ENCODE measurements around the gene SLC34A2. TPM values are rescaled to one million over a fixed set of nuclear protein-coding genes. Genes with fewer than 3 reads are reported as not detected.

The SLC34A2 gene
- total and polyA plus RNA-seq, 10 of the 15 experiments (the other 5 are each of a cell fraction or from before 2014, with no cell fraction given) = 0.08 to 0.59 TPM; not detected in 8

- SMC1A ChIA-PET (ENCODE audit: uncharacterized antibody, unreplicated experiment) = interaction anchor here (0.7 kb wide), 1 partner anchor 1582 kb away, joined by 3 read pairs; no protein-coding TSS in a partner anchor
- RAD21 ChIA-PET (ENCODE audit: unreplicated experiment) = interaction anchor here (1.0 kb wide), 1 partner anchor 9 kb away, joined by 4 read pairs; no protein-coding TSS in a partner anchor
- 56% methylated on average over 4 of the region's 4 CpGs for WGBS (ENCODE audit: insufficient coverage, insufficient replicate concordance, low lambda C conversion rate, missing lambda C conversion rate)
- H3K79me2 ChIP-seq (ENCODE audit: control insufficient read depth, insufficient read depth, low read length) = no peaks in the 10 kb centered on the region
- no peak overlapping the region for H3K9ac ChIP-seq (ENCODE audit: control insufficient read depth, insufficient read depth, low read length)
- no peak overlapping the region for H2AFZ ChIP-seq (ENCODE audit: control insufficient read depth, low read depth, low read length)
- CTCF ChIA-PET = interaction anchor here (0.7 kb wide), 1 partner anchor 60 kb away, joined by 4 read pairs; no protein-coding TSS in a partner anchor
- H3K4me3 ChIP-seq = no peak overlapping the region
- H3K4me2 ChIP-seq (ENCODE audit: control insufficient read depth, insufficient read depth) = no peak overlapping the region
- TF ChIP-seq CHD4 (IDR thresholded peaks at IDR 0.05) (no peak), ZNF274 (IDR thresholded peaks at IDR 0.05; ENCODE audit: insufficient read depth, insufficient read length) (no peak), RELB (IDR thresholded peaks at IDR 0.05; ENCODE audit: low read depth) (no peak), RB1 (IDR thresholded peaks at IDR 0.05; ENCODE audit: borderline replicate concordance) (no peak), USF2 (IDR thresholded peaks at IDR 0.05; ENCODE audit: borderline replicate concordance, low read depth, low read length) (no peak), SIX5 (IDR thresholded peaks at IDR 0.05; ENCODE audit: low read depth, low read length, severe bottlenecking) (no peak), SMAD5 (IDR thresholded peaks at IDR 0.05; ENCODE audit: low read depth) (no peak), MTA3 (IDR thresholded peaks at IDR 0.05; ENCODE audit: borderline replicate concordance, low read length) (no peak), TCF7 (IDR thresholded peaks at IDR 0.05; ENCODE audit: borderline replicate concordance) (no peak), ZBED1 (IDR thresholded peaks at IDR 0.05; ENCODE audit: borderline replicate concordance) (no peak), CBX5 (IDR thresholded peaks at IDR 0.05; ENCODE audit: low read depth) (no peak)
- FAIRE-seq (no peak), ATAC-seq (no peak), DNase-seq (ENCODE audit: low read depth, low spot score) (no peak)
- no peaks in the 10 kb centered on the region for H3K4me1 ChIP-seq (ENCODE audit: control insufficient read depth, insufficient read depth, low read length)
- no peaks in the 10 kb centered on the region for H3K36me3 ChIP-seq (ENCODE audit: control insufficient read depth in 2 of 2, insufficient read depth in 2 of 2, low read length in 1 of 2)
- no peak overlapping the region for H3K27ac ChIP-seq (ENCODE audit: control insufficient read depth, insufficient read depth)
- intact Hi-C loops (cut with micrococcal nuclease; ENCODE audit: unreplicated experiment) = no loop called here
- POLR2A ChIA-PET = no interaction called here
- no peaks in the 10 kb centered on the region for H4K20me1 ChIP-seq (ENCODE audit: control insufficient read depth, insufficient read depth)
- H3K9me3 ChIP-seq (replicated peaks; ENCODE audit: control insufficient read depth, insufficient read depth, low read length) = no peaks in the 10 kb centered on the region
- BruUV-seq (replicated peaks) = no TSS peak
- no peaks in the 10 kb centered on the region for H3K27me3 ChIP-seq (replicated peaks in 1 of 2; ENCODE audit: control insufficient read depth in 2 of 2, insufficient read depth in 2 of 2, low read length in 1 of 2)
- in situ Hi-C loops (cut with MboI) = no loop called here
Observed at GRCh38 chr4:25713812-25714211, 58.2 kb downstream of the SLC34A2 start.
